DOHH2 (cell line): Measurements from ENCODE around the gene CASP9.

Experiments
- H3F3A ChIP-seq: fragments of 200-600 bp; sonication (generic), shearing (Covaris generic); 2 replicates; pipeline ENCODE4 v1.6.0; 2016; ENCODE audit warnings: antibody characterized with exemption, mild to moderate bottlenecking; ENCODE audit not compliant: control insufficient read depth, insufficient read depth
- H3K27ac ChIP-seq: fragments of 200-600 bp; sonication (generic); 2 replicates; pipeline ENCODE4 v1.5.1; 2014; ENCODE audit warnings: low read depth, mild to moderate bottlenecking, low read length, moderate library complexity
- H3K27me3 ChIP-seq: fragments of 200-600 bp; sonication (generic); 2 replicates; pipeline ENCODE4 v1.6.1; 2014; ENCODE audit warnings: mild to moderate bottlenecking, low read length, mixed read lengths; ENCODE audit not compliant: control insufficient read depth
- H3K36me3 ChIP-seq: fragments of 200-600 bp; sonication (generic); 2 replicates; pipeline ENCODE4 v1.6.1; 2014; ENCODE audit warnings: mild to moderate bottlenecking, low read length, moderate library complexity, mixed read lengths; ENCODE audit not compliant: control insufficient read depth
- H3K4me1 ChIP-seq: fragments of 200-600 bp; sonication (generic); 2 replicates; pipeline ENCODE4 v1.6.1; 2014; ENCODE audit warnings: mild to moderate bottlenecking, low read length, mixed read lengths; ENCODE audit not compliant: control insufficient read depth
- H3K4me2 ChIP-seq: fragments of 200-600 bp; sonication (generic); 2 replicates; pipeline ENCODE4 v1.6.0; 2014; ENCODE audit warnings: mild to moderate bottlenecking, low read length, moderate library complexity
- H3K4me3 ChIP-seq: fragments of 200-600 bp; sonication (generic); 2 replicates; pipeline ENCODE4 v1.5.1; 2014; ENCODE audit warnings: mild to moderate bottlenecking, low read length, mixed read lengths
- H3K79me2 ChIP-seq: fragments of 200-600 bp; sonication (generic); 2 replicates; pipeline ENCODE4 v1.6.1; 2014; ENCODE audit warnings: mild to moderate bottlenecking, low read length, mixed read lengths; ENCODE audit not compliant: control insufficient read depth
- H3K9me2 ChIP-seq: fragments of 200-600 bp; sonication (generic); replicated peaks from 2 replicates; pipeline ENCODE4 v1.6.1; 2014; ENCODE audit warnings: mild to moderate bottlenecking, low read length, mixed read lengths; ENCODE audit not compliant: control insufficient read depth
- H3K9me3 ChIP-seq: fragments of 200-600 bp; sonication (generic); 2 replicates; pipeline ENCODE4 v1.6.1; 2014; ENCODE audit warnings: antibody characterized with exemption, low read length, mixed read lengths; ENCODE audit not compliant: control insufficient read depth, insufficient read depth
- H4K20me1 ChIP-seq: fragments of 200-600 bp; sonication (generic); 2 replicates; pipeline ENCODE4 v1.6.0; 2014; ENCODE audit warnings: low read depth, mild to moderate bottlenecking, antibody characterized with exemption, low read length, moderate library complexity; ENCODE audit not compliant: control insufficient read depth, insufficient read depth
- EZH2phosphoT487 ChIP-seq: fragments of 200-600 bp; sonication (generic); IDR thresholded peaks from 2 replicates; pipeline ENCODE4 v1.6.1; 2017; ENCODE audit warnings: borderline replicate concordance, mild to moderate bottlenecking, antibody characterized with exemption, low read length, moderate library complexity, mixed read lengths
- TF ChIP-seq, protein P1 (sequence below): fragments of 200-600 bp; sonication (generic); IDR thresholded peaks from one replicate; pipeline ENCODE4 v1.5.1; 2014; ENCODE audit warnings: antibody characterized with exemption, mild to moderate bottlenecking, low read depth, low read length; ENCODE audit not compliant: poor library complexity, severe bottlenecking

Gene CASP9

DNA sequence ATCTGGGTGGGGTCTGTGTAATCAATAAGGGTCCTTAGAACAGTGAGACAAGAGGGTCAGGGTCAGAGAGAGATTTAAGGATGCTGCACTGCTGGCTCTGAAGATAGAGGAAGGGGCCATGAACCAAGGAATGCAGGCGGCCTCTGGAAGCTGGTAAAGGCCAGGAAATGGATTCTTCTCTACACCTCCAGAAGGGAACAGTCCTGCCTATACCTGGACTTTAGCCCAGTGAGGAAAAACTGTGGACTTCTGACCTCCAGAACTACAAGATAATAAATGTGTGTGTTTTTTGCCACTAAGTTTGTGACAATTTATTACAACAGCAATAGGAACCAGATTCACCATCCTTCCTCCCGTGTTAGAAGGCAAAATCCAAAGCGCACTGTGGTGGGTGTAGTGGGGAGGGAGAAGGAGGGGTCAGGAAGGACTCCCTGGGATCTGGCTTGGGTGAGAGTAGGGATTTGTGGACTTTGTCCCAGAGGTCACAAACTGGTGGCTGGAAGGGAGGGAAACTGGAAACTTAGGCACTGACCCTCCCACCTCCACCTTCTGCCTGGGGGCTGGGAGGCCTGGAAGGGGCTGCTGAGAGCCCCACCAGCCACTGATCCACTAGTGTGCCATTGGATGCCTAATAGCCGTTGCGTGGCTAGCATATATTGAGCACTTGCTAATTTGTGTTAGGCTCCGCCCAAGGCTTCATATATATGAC is 72.8 kb downstream of the CASP9 start:
- Histone ChIP-seq H3F3A (no peaks in the 10 kb centered on the region), H3K36me3 (no peaks in the 10 kb centered on the region), H3K27ac (no peak overlapping the region), H3K9me3 (no peaks in the 10 kb centered on the region), H4K20me1 (no peaks in the 10 kb centered on the region), H3K4me1 (no peaks in the 10 kb centered on the region), H3K4me3 (no peak overlapping the region), H3K4me2 (no peak overlapping the region), H3K79me2 (no peaks in the 10 kb centered on the region), H3K27me3 (no peaks in the 10 kb centered on the region), H3K9me2 (no peaks in the 10 kb centered on the region)
- no peak for TF ChIP-seq EZH2phosphoT487
- TF ChIP-seq, protein P1, sequence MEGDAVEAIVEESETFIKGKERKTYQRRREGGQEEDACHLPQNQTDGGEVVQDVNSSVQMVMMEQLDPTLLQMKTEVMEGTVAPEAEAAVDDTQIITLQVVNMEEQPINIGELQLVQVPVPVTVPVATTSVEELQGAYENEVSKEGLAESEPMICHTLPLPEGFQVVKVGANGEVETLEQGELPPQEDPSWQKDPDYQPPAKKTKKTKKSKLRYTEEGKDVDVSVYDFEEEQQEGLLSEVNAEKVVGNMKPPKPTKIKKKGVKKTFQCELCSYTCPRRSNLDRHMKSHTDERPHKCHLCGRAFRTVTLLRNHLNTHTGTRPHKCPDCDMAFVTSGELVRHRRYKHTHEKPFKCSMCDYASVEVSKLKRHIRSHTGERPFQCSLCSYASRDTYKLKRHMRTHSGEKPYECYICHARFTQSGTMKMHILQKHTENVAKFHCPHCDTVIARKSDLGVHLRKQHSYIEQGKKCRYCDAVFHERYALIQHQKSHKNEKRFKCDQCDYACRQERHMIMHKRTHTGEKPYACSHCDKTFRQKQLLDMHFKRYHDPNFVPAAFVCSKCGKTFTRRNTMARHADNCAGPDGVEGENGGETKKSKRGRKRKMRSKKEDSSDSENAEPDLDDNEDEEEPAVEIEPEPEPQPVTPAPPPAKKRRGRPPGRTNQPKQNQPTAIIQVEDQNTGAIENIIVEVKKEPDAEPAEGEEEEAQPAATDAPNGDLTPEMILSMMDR, result no peak

DNA sequence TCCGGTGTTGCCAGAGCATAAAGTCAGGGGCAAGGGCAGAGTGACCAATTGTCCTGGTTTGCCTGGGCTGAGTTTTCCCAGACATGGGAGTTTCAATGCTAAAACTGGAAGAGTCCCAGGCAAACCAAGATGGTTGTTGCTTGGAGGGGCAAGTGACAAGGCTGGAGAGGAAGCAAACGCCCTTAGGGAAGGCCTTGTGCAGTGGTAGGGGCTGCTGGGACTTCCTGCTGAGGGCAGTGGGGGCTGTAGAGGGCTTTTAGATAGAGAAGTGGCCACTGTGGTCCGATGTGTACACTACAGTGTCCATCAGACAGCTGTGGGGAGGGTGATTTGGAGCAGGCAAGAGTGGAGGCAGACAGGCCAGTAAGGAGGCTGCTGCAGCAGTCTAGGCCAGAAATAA is 74.4 kb downstream of the CASP9 start:
- H3K4me1 ChIP-seq, result no peaks in the 10 kb centered on the region
- no peak for TF ChIP-seq EZH2phosphoT487
- TF ChIP-seq, protein P1, result no peak
- no peaks in the 10 kb centered on the region for H3K36me3 ChIP-seq
- no peaks in the 10 kb centered on the region for H3K9me2 ChIP-seq
- no peak overlapping the region for H3K4me3 ChIP-seq
- H4K20me1 ChIP-seq, result no peaks in the 10 kb centered on the region
- no peaks in the 10 kb centered on the region for H3K27me3 ChIP-seq
- no peaks in the 10 kb centered on the region for H3K79me2 ChIP-seq
- no peak overlapping the region for H3K4me2 ChIP-seq
- no peak overlapping the region for H3K27ac ChIP-seq
- no peaks in the 10 kb centered on the region for H3K9me3 ChIP-seq
- no peaks in the 10 kb centered on the region for H3F3A ChIP-seq

DNA sequence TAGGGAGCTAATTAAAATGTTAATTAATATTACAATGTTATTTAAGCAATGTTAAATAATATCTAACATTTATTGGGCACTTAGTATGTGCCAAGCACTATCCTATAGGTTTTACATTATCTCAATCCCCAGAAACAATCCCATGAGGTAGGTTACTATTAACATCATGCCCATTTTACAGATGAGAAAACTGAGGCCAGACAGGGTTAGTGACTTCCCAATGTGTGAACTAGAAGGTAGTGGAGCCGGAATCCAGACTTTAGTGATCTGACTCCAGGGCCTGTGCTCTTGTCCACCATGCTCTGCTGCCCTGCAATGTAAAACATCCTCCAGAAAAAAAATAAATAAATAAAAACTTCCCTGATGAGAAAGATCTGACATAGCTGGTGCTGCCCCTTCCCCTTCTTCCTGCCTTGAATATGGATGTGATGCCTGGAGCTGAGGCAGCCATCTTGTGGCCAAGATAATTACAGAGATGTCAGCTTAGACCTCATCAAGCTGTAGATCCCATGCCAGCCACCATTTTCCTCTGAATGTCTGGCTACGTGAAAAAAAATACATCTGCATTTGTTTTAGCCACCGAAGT is 75.0 kb downstream of the CASP9 start:
- no peak overlapping the region for H3K27ac ChIP-seq
- TF ChIP-seq, protein P1, result no peak
- TF ChIP-seq EZH2phosphoT487, result no peak
- no peak overlapping the region for H3K4me2 ChIP-seq
- H3K9me3 ChIP-seq, result no peaks in the 10 kb centered on the region
- H3K4me3 ChIP-seq, result no peak overlapping the region
- no peaks in the 10 kb centered on the region for H3K9me2 ChIP-seq
- no peaks in the 10 kb centered on the region for H3K36me3 ChIP-seq
- H3K27me3 ChIP-seq, result no peaks in the 10 kb centered on the region
- H3K79me2 ChIP-seq, result no peaks in the 10 kb centered on the region
- no peaks in the 10 kb centered on the region for H4K20me1 ChIP-seq
- no peaks in the 10 kb centered on the region for H3F3A ChIP-seq
- H3K4me1 ChIP-seq, result no peaks in the 10 kb centered on the region
